Measurements from ENCODE around the gene TJP2.

TJP2 gene

GRCh38 chr9:69319324-69320025, 145.4 kb downstream of the TJP2 start:
- DNase-seq (ENCODE audit: low spot score) = no peak
- in situ Hi-C loops (cut with MboI; ENCODE audit: low pct_unique_long_range_greater_than_20kb, low sequenced_read_pairs, unreplicated experiment) = no loop called here
- no peak for TF ChIP-seq CTCF (IDR thresholded peaks at IDR 0.05; ENCODE audit: extremely low read depth, insufficient read depth, missing control alignments)

GRCh38 chr9:69322256-69322655, 148.2 kb downstream of the TJP2 start:
- TF ChIP-seq CTCF (IDR thresholded peaks at IDR 0.05; ENCODE audit: extremely low read depth, insufficient read depth, missing control alignments) = no peak
- no peak for DNase-seq (ENCODE audit: low spot score)
- in situ Hi-C loops (cut with MboI; ENCODE audit: low pct_unique_long_range_greater_than_20kb, low sequenced_read_pairs, unreplicated experiment) = no loop called here

GRCh38 chr9:69323861-69324260, 149.8 kb downstream of the TJP2 start:
- in situ Hi-C loops (cut with MboI; ENCODE audit: low pct_unique_long_range_greater_than_20kb, low sequenced_read_pairs, unreplicated experiment) = no loop called here
- TF ChIP-seq CTCF (IDR thresholded peaks at IDR 0.05; ENCODE audit: extremely low read depth, insufficient read depth, missing control alignments) = no peak
- no peak for DNase-seq (ENCODE audit: low spot score)
